H1 (cell line): ENCODE results near the gene ALOX12.

Source experiments
- CBX5 ChIP-seq: fragments of 300-800, 300-1000 bp; sonication (generic); IDR thresholded peaks from 2 replicates; pipeline ENCODE4 v1.7.1; 2016; ENCODE audit warnings: antibody characterized with exemption, low read length, low read depth
- CEBPB ChIP-seq: IDR thresholded peaks from 2 replicates; pipeline ENCODE4 v1.6.1; 2012; ENCODE audit warnings: low read depth, low read length
- EZH2 ChIP-seq: fragments of 200-600 bp; sonication (generic); IDR thresholded peaks from 2 replicates; pipeline ENCODE4 v1.7.1; 2012; ENCODE audit warnings: low read depth, mild to moderate bottlenecking, moderate library complexity, low read length, inconsistent platforms; ENCODE audit not compliant: severe bottlenecking
- POLR2A ChIP-seq, 2 experiments: IDR thresholded peaks; 1 replicate in 1 of 2; 2 replicates in 1 of 2; pipeline ENCODE4 v1.6.1; 2011; ENCODE audit warnings: low read depth in 2 of 2, low read length in 2 of 2, mild to moderate bottlenecking in 2 of 2; ENCODE audit errors: control extremely low read depth in 1 of 2
- POLR2AphosphoS5 ChIP-seq: IDR thresholded peaks from 2 replicates; pipeline ENCODE4 v1.6.1; 2011; ENCODE audit warnings: low read depth, low read length
- SP2 ChIP-seq: IDR thresholded peaks from 2 replicates; pipeline ENCODE4 v1.6.1; 2012; ENCODE audit warnings: mild to moderate bottlenecking, low read length, inconsistent platforms
- TF ChIP-seq, protein P1 (sequence below): IDR thresholded peaks from 2 replicates; pipeline ENCODE4 v1.6.1; 2011; ENCODE audit warnings: low read length, improper control_type of control experiment
- TF ChIP-seq, protein P2 (sequence below): IDR thresholded peaks from 2 replicates; pipeline ENCODE4 v1.6.1; 2012; ENCODE audit warnings: inconsistent platforms
- TF ChIP-seq, protein P3 (sequence below), 3 experiments: IDR thresholded peaks; 1 replicate in 2 of 3; 2 replicates in 1 of 3; pipeline versions ENCODE4 v1.5.1 to v1.6.1; 2011; ENCODE audit warnings: low read length in 3 of 3, mild to moderate bottlenecking in 3 of 3, inconsistent platforms in 2 of 3, low read depth in 1 of 3, moderate library complexity in 1 of 3; ENCODE audit not compliant: insufficient read depth in 1 of 3; ENCODE audit errors: control extremely low read depth in 1 of 3

DNA sequence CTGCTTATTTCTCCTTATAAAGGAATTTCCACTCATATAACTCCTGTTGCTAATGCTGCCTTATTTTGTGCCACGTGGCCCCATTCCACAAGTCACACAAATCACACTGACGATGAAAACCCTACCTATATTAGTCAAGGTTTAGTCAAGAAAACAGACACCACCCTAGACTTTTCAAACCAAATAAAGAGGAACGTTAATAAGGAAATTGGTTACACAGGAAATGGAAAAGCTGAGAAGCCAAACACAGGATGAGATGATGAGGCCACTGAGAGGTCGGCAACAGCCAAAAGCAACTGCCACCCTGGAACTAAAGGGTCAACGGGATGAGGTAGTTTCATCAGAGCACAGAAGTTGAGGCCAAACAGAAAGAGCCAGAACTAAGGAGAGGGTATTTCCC lies 47.3 kb upstream of the ALOX12 start:
- TF ChIP-seq, protein P1, sequence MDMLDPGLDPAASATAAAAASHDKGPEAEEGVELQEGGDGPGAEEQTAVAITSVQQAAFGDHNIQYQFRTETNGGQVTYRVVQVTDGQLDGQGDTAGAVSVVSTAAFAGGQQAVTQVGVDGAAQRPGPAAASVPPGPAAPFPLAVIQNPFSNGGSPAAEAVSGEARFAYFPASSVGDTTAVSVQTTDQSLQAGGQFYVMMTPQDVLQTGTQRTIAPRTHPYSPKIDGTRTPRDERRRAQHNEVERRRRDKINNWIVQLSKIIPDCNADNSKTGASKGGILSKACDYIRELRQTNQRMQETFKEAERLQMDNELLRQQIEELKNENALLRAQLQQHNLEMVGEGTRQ, result no peak
- TF ChIP-seq CBX5 (no peak), POLR2AphosphoS5 (no peak), EZH2 (no peak), POLR2A (IDR thresholded peaks at IDR 0.05; ENCODE audit: control extremely low read depth in 1 of 2, low read depth in 2 of 2, low read length in 2 of 2) (no peak), SP2 (no peak), CEBPB (no peak)
- TF ChIP-seq, protein P2, sequence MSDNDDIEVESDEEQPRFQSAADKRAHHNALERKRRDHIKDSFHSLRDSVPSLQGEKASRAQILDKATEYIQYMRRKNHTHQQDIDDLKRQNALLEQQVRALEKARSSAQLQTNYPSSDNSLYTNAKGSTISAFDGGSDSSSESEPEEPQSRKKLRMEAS, result no peak
- TF ChIP-seq, protein P3, sequence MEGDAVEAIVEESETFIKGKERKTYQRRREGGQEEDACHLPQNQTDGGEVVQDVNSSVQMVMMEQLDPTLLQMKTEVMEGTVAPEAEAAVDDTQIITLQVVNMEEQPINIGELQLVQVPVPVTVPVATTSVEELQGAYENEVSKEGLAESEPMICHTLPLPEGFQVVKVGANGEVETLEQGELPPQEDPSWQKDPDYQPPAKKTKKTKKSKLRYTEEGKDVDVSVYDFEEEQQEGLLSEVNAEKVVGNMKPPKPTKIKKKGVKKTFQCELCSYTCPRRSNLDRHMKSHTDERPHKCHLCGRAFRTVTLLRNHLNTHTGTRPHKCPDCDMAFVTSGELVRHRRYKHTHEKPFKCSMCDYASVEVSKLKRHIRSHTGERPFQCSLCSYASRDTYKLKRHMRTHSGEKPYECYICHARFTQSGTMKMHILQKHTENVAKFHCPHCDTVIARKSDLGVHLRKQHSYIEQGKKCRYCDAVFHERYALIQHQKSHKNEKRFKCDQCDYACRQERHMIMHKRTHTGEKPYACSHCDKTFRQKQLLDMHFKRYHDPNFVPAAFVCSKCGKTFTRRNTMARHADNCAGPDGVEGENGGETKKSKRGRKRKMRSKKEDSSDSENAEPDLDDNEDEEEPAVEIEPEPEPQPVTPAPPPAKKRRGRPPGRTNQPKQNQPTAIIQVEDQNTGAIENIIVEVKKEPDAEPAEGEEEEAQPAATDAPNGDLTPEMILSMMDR (IDR thresholded peaks at IDR 0.05; ENCODE audit: control extremely low read depth in 1 of 3, insufficient read depth in 1 of 3, low read depth in 1 of 3, low read length in 3 of 3), result no peak
